Liver (tissue), 3 donors: ENCODE measurements around the gene BTAF1.

Source experiments
- FOXA1 ChIP-seq: IDR thresholded peaks from 2 replicates; pipeline ENCODE4 v1.6.1; 2016; ENCODE audit warnings: antibody characterized with exemption
- GABPA ChIP-seq, 2 donors: IDR thresholded peaks in 1 of 2; conservative IDR thresholded peaks in 1 of 2; 2 replicates each; pipeline ENCODE4 v1.6.1; 2016; ENCODE audit warnings: antibody characterized with exemption in 2 of 2, mild to moderate bottlenecking in 1 of 2, moderate library complexity in 1 of 2
- JUND ChIP-seq, 2 donors: IDR thresholded peaks; 2 replicates each; pipeline ENCODE4 v1.6.1; 2016; ENCODE audit warnings: antibody characterized with exemption in 2 of 2
- NR2F2 ChIP-seq: IDR thresholded peaks from 2 replicates; pipeline ENCODE4 v1.6.1; 2016; ENCODE audit warnings: antibody characterized with exemption
- RAD21 ChIP-seq, 2 donors: IDR thresholded peaks; 2 replicates each; pipeline ENCODE4 v1.6.1; 2016; ENCODE audit warnings: antibody characterized with exemption in 2 of 2, mild to moderate bottlenecking in 2 of 2
- REST ChIP-seq: IDR thresholded peaks from 2 replicates; pipeline ENCODE4 v1.6.1; 2016; ENCODE audit warnings: antibody characterized with exemption, mild to moderate bottlenecking
- RXRA ChIP-seq, 2 donors: IDR thresholded peaks; 2 replicates each; pipeline ENCODE4 v1.6.1; 2017 to 2018; ENCODE audit warnings: antibody characterized with exemption in 2 of 2, mild to moderate bottlenecking in 1 of 2
- SP1 ChIP-seq: IDR thresholded peaks from 2 replicates; pipeline ENCODE4 v1.6.1; 2018; ENCODE audit warnings: antibody characterized with exemption, mild to moderate bottlenecking
- TAF1 ChIP-seq: conservative IDR thresholded peaks from 2 replicates; pipeline ENCODE4 v1.6.1; 2016; ENCODE audit warnings: antibody characterized with exemption, mild to moderate bottlenecking
- ZBTB33 ChIP-seq: IDR thresholded peaks from 2 replicates; pipeline ENCODE4 v1.6.1; 2016; ENCODE audit warnings: antibody characterized with exemption
- TF ChIP-seq, protein P1 (sequence below): fragments of 150-350 bp; IDR thresholded peaks from 2 replicates; pipeline ENCODE4 v1.5.1; 2017; ENCODE audit warnings: improper control_type of control experiment, low read depth, low read length; ENCODE audit not compliant: missing input control
- TF ChIP-seq, protein P2 (sequence below): IDR thresholded peaks from 2 replicates; pipeline ENCODE4 v1.6.1; 2016; ENCODE audit warnings: antibody characterized with exemption
- donor health status: healthy.
- donor health status: healthy.

- TF ChIP-seq, protein P1, sequence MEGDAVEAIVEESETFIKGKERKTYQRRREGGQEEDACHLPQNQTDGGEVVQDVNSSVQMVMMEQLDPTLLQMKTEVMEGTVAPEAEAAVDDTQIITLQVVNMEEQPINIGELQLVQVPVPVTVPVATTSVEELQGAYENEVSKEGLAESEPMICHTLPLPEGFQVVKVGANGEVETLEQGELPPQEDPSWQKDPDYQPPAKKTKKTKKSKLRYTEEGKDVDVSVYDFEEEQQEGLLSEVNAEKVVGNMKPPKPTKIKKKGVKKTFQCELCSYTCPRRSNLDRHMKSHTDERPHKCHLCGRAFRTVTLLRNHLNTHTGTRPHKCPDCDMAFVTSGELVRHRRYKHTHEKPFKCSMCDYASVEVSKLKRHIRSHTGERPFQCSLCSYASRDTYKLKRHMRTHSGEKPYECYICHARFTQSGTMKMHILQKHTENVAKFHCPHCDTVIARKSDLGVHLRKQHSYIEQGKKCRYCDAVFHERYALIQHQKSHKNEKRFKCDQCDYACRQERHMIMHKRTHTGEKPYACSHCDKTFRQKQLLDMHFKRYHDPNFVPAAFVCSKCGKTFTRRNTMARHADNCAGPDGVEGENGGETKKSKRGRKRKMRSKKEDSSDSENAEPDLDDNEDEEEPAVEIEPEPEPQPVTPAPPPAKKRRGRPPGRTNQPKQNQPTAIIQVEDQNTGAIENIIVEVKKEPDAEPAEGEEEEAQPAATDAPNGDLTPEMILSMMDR = no peak
- TF ChIP-seq, protein P2, sequence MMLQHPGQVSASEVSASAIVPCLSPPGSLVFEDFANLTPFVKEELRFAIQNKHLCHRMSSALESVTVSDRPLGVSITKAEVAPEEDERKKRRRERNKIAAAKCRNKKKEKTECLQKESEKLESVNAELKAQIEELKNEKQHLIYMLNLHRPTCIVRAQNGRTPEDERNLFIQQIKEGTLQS = no peak
- TF ChIP-seq FOXA1 = no peak
- TF ChIP-seq GABPA (IDR thresholded peaks at IDR 0.05 in 1 of 2, conservative IDR thresholded peaks at IDR 0.05 in 1 of 2) = no peak
- no peak for TF ChIP-seq REST
- TF ChIP-seq ZBTB33 = no peak
- TF ChIP-seq SP1 = no peak
- no peak for TF ChIP-seq NR2F2
- TF ChIP-seq RXRA (IDR thresholded peaks at IDR 0.05) = no peak
- no peak for TF ChIP-seq RAD21 (IDR thresholded peaks at IDR 0.05)
- TF ChIP-seq TAF1 = no peak
- no peak for TF ChIP-seq JUND (IDR thresholded peaks at IDR 0.05)
Measured at GRCh38 chr10:91879515-91880170, 43.9 kb upstream of the BTAF1 start.
